ENCODE data around the gene CATSPERE. TPM values are rescaled to one million over a fixed set of nuclear protein-coding genes. Genes with fewer than 3 reads are reported as not detected.
A peak's percentile ranks its signal among the peaks of the same experiment; 100 is the strongest.

CATSPERE gene
- total and polyA plus RNA-seq, 9 of the 15 experiments (the other 6 are each of a cell fraction or from before 2014, with no cell fraction given), result 0.06 to 0.16 (median 0.09) TPM; not detected in 3

DNA sequence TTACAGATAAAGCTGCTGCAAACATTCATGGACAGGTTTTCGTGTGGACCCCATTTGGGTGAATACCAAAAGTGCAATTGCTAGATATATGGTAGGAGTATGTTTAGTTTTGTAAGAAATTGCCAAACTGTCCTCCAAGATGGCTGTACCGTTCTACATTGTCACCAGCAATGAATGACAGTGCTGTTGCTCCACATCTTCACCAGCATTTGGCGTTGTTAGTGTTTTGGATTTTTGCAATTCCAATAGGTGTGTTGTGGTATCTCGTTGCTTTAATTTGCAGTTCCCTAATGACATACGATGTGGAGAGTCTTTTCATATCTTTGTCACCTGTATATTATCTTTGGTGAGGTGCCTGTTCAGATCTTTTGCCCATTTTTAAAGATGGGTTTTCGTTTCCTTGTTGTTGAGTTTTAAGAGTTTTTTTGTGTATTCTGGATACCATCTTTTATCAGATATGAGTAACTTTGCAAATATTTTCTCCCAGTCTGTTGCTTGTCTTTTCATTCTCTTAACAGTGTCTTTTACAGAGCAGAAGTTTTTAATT lies 12.1 kb downstream of the CATSPERE start:
- no peak overlapping the region for H3K4me3 ChIP-seq
- H4K20me1 ChIP-seq (replicated peaks; ENCODE audit: control insufficient read depth, insufficient read depth, low read length), result no peaks in the 10 kb centered on the region
- no peak overlapping the region for H3K4me2 ChIP-seq (ENCODE audit: insufficient read depth, low read length)
- 5% methylated on average over 6 of the region's 6 CpGs for WGBS (ENCODE audit: insufficient coverage, low coverage, missing lambda C conversion rate)
- no peaks in the 10 kb centered on the region for H3K9me3 ChIP-seq (replicated peaks; ENCODE audit: control insufficient read depth, insufficient read depth, low read depth, low read length)
- no peak for DNase-seq (ENCODE audit: extremely low read depth in 1 of 4, low spot score in 3 of 4)
- no peaks in the 10 kb centered on the region for H3K9me1 ChIP-seq (ENCODE audit: control insufficient read depth, insufficient read depth, low read length)
- FAIRE-seq, result no peak
- BruUV-seq (replicated peaks), result no TSS peak
- intact Hi-C loops (cut with micrococcal nuclease) (no loop called here), in situ Hi-C loops (cut with MboI) (no loop called here)
- no peak for ATAC-seq
- H3K79me2 ChIP-seq (ENCODE audit: control insufficient read depth, insufficient read depth, low read length), result no peaks in the 10 kb centered on the region
- no peaks in the 10 kb centered on the region for H3K27me3 ChIP-seq (ENCODE audit: control insufficient read depth in 2 of 2, insufficient read depth in 2 of 2, low read length in 2 of 2)
- POLR2A ChIA-PET, result interaction anchor here (0.6 kb wide), 1 partner anchor 171 kb away, joined by 3 read pairs; no protein-coding TSS in a partner anchor
- H3K9ac ChIP-seq (ENCODE audit: insufficient read depth in 1 of 2, low read depth in 2 of 2, low read length in 2 of 2), result no peak overlapping the region
- H2AFZ ChIP-seq (ENCODE audit: low read depth, low read length), result no peak overlapping the region
- no peaks in the 10 kb centered on the region for H3K36me3 ChIP-seq (ENCODE audit: control insufficient read depth, insufficient read depth, low read length)
- CTCF ChIA-PET (ENCODE audit: low intra/inter-chr PET ratio), result no interaction called here
- no peaks in the 10 kb centered on the region for H3K4me1 ChIP-seq (replicated peaks in 1 of 2; ENCODE audit: control insufficient read depth in 2 of 2, insufficient read depth in 2 of 2, low read length in 2 of 2)
- H3K27ac ChIP-seq (ENCODE audit: extremely low read depth, low read depth, low read length), result no peak overlapping the region
- no peak for TF ChIP-seq HCFC1 (IDR thresholded peaks at IDR 0.05; ENCODE audit: low read depth, low read length)
- no peak for TF ChIP-seq BACH1 (tag; IDR thresholded peaks at IDR 0.05)
- TF ChIP-seq, protein P1, sequence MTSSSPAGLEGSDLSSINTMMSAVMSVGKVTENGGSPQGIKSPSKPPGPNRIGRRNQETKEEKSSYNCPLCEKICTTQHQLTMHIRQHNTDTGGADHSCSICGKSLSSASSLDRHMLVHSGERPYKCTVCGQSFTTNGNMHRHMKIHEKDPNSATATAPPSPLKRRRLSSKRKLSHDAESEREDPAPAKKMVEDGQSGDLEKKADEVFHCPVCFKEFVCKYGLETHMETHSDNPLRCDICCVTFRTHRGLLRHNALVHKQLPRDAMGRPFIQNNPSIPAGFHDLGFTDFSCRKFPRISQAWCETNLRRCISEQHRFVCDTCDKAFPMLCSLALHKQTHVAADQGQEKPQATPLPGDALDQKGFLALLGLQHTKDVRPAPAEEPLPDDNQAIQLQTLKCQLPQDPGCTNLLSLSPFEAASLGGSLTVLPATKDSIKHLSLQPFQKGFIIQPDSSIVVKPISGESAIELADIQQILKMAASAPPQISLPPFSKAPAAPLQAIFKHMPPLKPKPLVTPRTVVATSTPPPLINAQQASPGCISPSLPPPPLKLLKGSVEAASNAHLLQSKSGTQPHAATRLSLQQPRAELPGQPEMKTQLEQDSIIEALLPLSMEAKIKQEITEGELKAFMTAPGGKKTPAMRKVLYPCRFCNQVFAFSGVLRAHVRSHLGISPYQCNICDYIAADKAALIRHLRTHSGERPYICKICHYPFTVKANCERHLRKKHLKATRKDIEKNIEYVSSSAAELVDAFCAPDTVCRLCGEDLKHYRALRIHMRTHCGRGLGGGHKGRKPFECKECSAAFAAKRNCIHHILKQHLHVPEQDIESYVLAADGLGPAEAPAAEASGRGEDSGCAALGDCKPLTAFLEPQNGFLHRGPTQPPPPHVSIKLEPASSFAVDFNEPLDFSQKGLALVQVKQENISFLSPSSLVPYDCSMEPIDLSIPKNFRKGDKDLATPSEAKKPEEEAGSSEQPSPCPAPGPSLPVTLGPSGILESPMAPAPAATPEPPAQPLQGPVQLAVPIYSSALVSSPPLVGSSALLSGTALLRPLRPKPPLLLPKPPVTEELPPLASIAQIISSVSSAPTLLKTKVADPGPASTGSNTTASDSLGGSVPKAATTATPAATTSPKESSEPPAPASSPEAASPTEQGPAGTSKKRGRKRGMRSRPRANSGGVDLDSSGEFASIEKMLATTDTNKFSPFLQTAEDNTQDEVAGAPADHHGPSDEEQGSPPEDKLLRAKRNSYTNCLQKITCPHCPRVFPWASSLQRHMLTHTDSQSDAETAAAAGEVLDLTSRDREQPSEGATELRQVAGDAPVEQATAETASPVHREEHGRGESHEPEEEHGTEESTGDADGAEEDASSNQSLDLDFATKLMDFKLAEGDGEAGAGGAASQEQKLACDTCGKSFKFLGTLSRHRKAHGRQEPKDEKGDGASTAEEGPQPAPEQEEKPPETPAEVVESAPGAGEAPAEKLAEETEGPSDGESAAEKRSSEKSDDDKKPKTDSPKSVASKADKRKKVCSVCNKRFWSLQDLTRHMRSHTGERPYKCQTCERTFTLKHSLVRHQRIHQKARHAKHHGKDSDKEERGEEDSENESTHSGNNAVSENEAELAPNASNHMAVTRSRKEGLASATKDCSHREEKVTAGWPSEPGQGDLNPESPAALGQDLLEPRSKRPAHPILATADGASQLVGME (CRISPR knock-in tag; IDR thresholded peaks at IDR 0.05), result no peak
- TF ChIP-seq, protein P2, sequence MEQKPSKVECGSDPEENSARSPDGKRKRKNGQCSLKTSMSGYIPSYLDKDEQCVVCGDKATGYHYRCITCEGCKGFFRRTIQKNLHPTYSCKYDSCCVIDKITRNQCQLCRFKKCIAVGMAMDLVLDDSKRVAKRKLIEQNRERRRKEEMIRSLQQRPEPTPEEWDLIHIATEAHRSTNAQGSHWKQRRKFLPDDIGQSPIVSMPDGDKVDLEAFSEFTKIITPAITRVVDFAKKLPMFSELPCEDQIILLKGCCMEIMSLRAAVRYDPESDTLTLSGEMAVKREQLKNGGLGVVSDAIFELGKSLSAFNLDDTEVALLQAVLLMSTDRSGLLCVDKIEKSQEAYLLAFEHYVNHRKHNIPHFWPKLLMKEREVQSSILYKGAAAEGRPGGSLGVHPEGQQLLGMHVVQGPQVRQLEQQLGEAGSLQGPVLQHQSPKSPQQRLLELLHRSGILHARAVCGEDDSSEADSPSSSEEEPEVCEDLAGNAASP (IDR thresholded peaks at IDR 0.05), result no peak
- TF ChIP-seq NR3C1 (CRISPR knock-in tag; IDR thresholded peaks at IDR 0.05), result no peak
- TF ChIP-seq, protein P3, sequence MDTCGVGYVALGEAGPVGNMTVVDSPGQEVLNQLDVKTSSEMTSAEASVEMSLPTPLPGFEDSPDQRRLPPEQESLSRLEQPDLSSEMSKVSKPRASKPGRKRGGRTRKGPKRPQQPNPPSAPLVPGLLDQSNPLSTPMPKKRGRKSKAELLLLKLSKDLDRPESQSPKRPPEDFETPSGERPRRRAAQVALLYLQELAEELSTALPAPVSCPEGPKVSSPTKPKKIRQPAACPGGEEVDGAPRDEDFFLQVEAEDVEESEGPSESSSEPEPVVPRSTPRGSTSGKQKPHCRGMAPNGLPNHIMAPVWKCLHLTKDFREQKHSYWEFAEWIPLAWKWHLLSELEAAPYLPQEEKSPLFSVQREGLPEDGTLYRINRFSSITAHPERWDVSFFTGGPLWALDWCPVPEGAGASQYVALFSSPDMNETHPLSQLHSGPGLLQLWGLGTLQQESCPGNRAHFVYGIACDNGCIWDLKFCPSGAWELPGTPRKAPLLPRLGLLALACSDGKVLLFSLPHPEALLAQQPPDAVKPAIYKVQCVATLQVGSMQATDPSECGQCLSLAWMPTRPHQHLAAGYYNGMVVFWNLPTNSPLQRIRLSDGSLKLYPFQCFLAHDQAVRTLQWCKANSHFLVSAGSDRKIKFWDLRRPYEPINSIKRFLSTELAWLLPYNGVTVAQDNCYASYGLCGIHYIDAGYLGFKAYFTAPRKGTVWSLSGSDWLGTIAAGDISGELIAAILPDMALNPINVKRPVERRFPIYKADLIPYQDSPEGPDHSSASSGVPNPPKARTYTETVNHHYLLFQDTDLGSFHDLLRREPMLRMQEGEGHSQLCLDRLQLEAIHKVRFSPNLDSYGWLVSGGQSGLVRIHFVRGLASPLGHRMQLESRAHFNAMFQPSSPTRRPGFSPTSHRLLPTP (IDR thresholded peaks at IDR 0.05; ENCODE audit: borderline replicate concordance, extremely low read depth, insufficient read length), result no peak
- TF ChIP-seq MCM2 (IDR thresholded peaks at IDR 0.05; ENCODE audit: low read depth), result no peak
- TF ChIP-seq TRIM24 (IDR thresholded peaks at IDR 0.05), result 0 out of 4 replicates have a peak, but pooled peaks of 1 of the 2 experiments have one; percentile 17
- no peak for TF ChIP-seq ZNF12 (CRISPR knock-in tag; IDR thresholded peaks at IDR 0.05)
- TF ChIP-seq RBM25 (IDR thresholded peaks at IDR 0.05; ENCODE audit: low read depth, low read length, severe bottlenecking), result peak; percentile 93
- peak in 1 of 3 experiments; percentile 16 for TF ChIP-seq YY1 (IDR thresholded peaks at IDR 0.05; ENCODE audit: borderline replicate concordance in 1 of 3, control insufficient read depth in 1 of 3, extremely low read depth in 1 of 3, insufficient read depth in 3 of 3, insufficient read length in 1 of 3, insufficient replicate concordance in 2 of 3, low read depth in 1 of 3, low read length in 2 of 3)
